ENCODE data around the gene MSL3. TPM values are rescaled to one million over a fixed set of nuclear protein-coding genes. Genes with fewer than 3 reads are reported as not detected.
A peak's percentile ranks its signal among the peaks of the same experiment; 100 is the strongest.

MSL3 gene
- polyA plus RNA-seq, 1 donor (not counting 4 experiments of a cell fraction or from before 2014, with no cell fraction given), result 30.7 TPM

- DNase-seq (ENCODE audit: low read depth, low spot score), result peak; percentile 32
- Histone ChIP-seq H3K9me3 (ENCODE audit: control insufficient read depth, low read depth, low read length) (no peaks in the 10 kb centered on the region), H3K9ac (ENCODE audit: control insufficient read depth, extremely low read depth, insufficient read depth, low read length) (no peak overlapping the region), H3K4me1 (ENCODE audit: control insufficient read depth, extremely low read depth, insufficient read depth, low read length) (no peaks in the 10 kb centered on the region), H3K27me3 (ENCODE audit: control insufficient read depth, extremely low read depth, insufficient read depth, low read length) (no peaks in the 10 kb centered on the region), H3K4me3 (ENCODE audit: control insufficient read depth in 2 of 3, extremely low read depth in 1 of 3, insufficient read depth in 2 of 3, low read depth in 1 of 3, low read length in 3 of 3) (no peak overlapping the region), H3K27ac (ENCODE audit: control insufficient read depth, insufficient read depth, low read length) (no peak overlapping the region), H3K4me2 (ENCODE audit: control insufficient read depth, extremely low read depth, insufficient read depth, low read depth, low read length) (no peak overlapping the region), H3K79me2 (ENCODE audit: control insufficient read depth, insufficient read depth, low read length) (no peaks in the 10 kb centered on the region), H2AFZ (ENCODE audit: control insufficient read depth, low read length) (no peak overlapping the region), H3K9me1 (ENCODE audit: control insufficient read depth, extremely low read depth, insufficient read depth, low read length) (no peaks in the 10 kb centered on the region), H4K20me1 (ENCODE audit: control insufficient read depth, extremely low read depth, insufficient read depth, low read length) (no peaks in the 10 kb centered on the region), H3K36me3 (ENCODE audit: control insufficient read depth in 2 of 2, extremely low read depth in 1 of 2, insufficient read depth in 2 of 2, low read length in 2 of 2) (peaks cover 4 to 6% of the 10 kb centered on the region in 2 experiments)
- dilution Hi-C loops (cut with MboI; ENCODE audit: extremely low pct_ligation_motif_present, low sequenced_read_pairs), result no loop called here
- peak; percentile 58 for FAIRE-seq
- TF ChIP-seq EZH2 (IDR thresholded peaks at IDR 0.05; ENCODE audit: low read length) (no peak), CTCF (optimal IDR thresholded peaks at IDR 0.05 in 1 of 3, IDR thresholded peaks at IDR 0.05 in 1 of 3, conservative IDR thresholded peaks at IDR 0.05 in 1 of 3; ENCODE audit: extremely low read depth in 1 of 3, insufficient read depth in 2 of 3, low read length in 3 of 3) (peak; percentile 85 to 91 (median 86))
Observed at GRCh38 chrX:11770320-11770719, 12.3 kb downstream of the MSL3 start.

- Histone ChIP-seq H3K4me2 (ENCODE audit: control insufficient read depth, extremely low read depth, insufficient read depth, low read depth, low read length) (no peak overlapping the region), H3K9me1 (ENCODE audit: control insufficient read depth, extremely low read depth, insufficient read depth, low read length) (no peaks in the 10 kb centered on the region), H3K27ac (ENCODE audit: control insufficient read depth, insufficient read depth, low read length) (no peak overlapping the region), H3K4me3 (ENCODE audit: control insufficient read depth in 2 of 3, extremely low read depth in 1 of 3, insufficient read depth in 2 of 3, low read depth in 1 of 3, low read length in 3 of 3) (no peak overlapping the region), H2AFZ (ENCODE audit: control insufficient read depth, low read length) (no peak overlapping the region), H3K9me3 (ENCODE audit: control insufficient read depth, low read depth, low read length) (no peaks in the 10 kb centered on the region), H3K4me1 (ENCODE audit: control insufficient read depth, extremely low read depth, insufficient read depth, low read length) (peaks cover 6% of the 10 kb centered on the region), H3K36me3 (ENCODE audit: control insufficient read depth in 2 of 2, extremely low read depth in 1 of 2, insufficient read depth in 2 of 2, low read length in 2 of 2) (peaks cover 0 to 1% of the 10 kb centered on the region in 2 experiments), H3K9ac (ENCODE audit: control insufficient read depth, extremely low read depth, insufficient read depth, low read length) (no peak overlapping the region), H3K79me2 (ENCODE audit: control insufficient read depth, insufficient read depth, low read length) (no peaks in the 10 kb centered on the region), H3K27me3 (ENCODE audit: control insufficient read depth, extremely low read depth, insufficient read depth, low read length) (no peaks in the 10 kb centered on the region), H4K20me1 (ENCODE audit: control insufficient read depth, extremely low read depth, insufficient read depth, low read length) (no peaks in the 10 kb centered on the region)
- FAIRE-seq, result no peak
- DNase-seq (ENCODE audit: low read depth, low spot score), result no peak
- dilution Hi-C loops (cut with MboI; ENCODE audit: extremely low pct_ligation_motif_present, low sequenced_read_pairs), result no loop called here
- TF ChIP-seq CTCF (optimal IDR thresholded peaks at IDR 0.05 in 1 of 3, IDR thresholded peaks at IDR 0.05 in 1 of 3, conservative IDR thresholded peaks at IDR 0.05 in 1 of 3; ENCODE audit: extremely low read depth in 1 of 3, insufficient read depth in 2 of 3, low read length in 3 of 3) (no peak), EZH2 (IDR thresholded peaks at IDR 0.05; ENCODE audit: low read length) (no peak)
Observed at GRCh38 chrX:11778230-11778629, 20.2 kb downstream of the MSL3 start.

Measured in keratinocyte (primary cell).